ENCODE results near the gene PLEKHG3. TPM values are rescaled to one million over a fixed set of nuclear protein-coding genes. Genes with fewer than 3 reads are reported as not detected.

Gene PLEKHG3
- total RNA-seq, 2 donors from 2014 or later, result 61.4 to 65.5 TPM

DNA sequence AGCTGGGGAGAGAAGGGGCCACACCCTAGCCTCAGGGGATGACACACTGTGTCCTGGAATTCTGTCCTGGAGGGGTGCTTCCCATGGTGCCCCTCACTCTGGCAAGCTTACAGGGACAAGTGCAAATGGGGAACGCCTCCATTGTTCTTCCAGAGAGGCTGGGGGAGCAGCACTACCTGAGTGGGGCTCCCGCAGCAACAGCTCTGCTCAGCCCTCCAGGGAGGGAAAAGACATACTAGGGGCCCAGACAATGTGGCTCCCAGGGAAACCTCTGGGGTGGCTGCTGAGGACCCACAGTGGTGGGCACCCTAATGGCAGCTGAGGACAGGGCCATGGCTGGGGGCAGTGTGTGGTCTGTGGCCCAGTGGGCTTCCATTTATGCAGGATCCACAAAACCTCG, 69.4 kb downstream of the PLEKHG3 start:
- H3K9me3 ChIP-seq (ENCODE audit: control insufficient read depth, low read length, poor library complexity, severe bottlenecking), result no peaks in the 10 kb centered on the region
- Mint-ChIP-seq H3K4me1 (peaks cover 25% of the 10 kb centered on the region), H3K27me3 (peaks cover 7% of the 10 kb centered on the region), H3K36me3 (ENCODE audit: low read depth) (no peaks in the 10 kb centered on the region), H3K4me3 (no peak overlapping the region), H3K27ac (no peak overlapping the region)
- no peak for ATAC-seq
- no peak for DNase-seq

GRCh38 chr14:64774272-64774671, 70.0 kb downstream of the PLEKHG3 start:
- no peak overlapping the region for H3K27ac Mint-ChIP-seq
- H3K4me1 Mint-ChIP-seq, result peaks cover 25% of the 10 kb centered on the region
- H3K36me3 Mint-ChIP-seq (ENCODE audit: low read depth), result no peaks in the 10 kb centered on the region
- ATAC-seq (no peak), DNase-seq (no peak)
- H3K4me3 Mint-ChIP-seq, result no peak overlapping the region
- H3K9me3 ChIP-seq (ENCODE audit: control insufficient read depth, low read length, poor library complexity, severe bottlenecking), result no peaks in the 10 kb centered on the region
- H3K27me3 Mint-ChIP-seq, result peaks cover 7% of the 10 kb centered on the region

- no peaks in the 10 kb centered on the region for H3K9me3 ChIP-seq (ENCODE audit: control insufficient read depth, low read length, poor library complexity, severe bottlenecking)
- ATAC-seq, result no peak
- H3K27me3 Mint-ChIP-seq, result peaks cover 7% of the 10 kb centered on the region
- no peak for DNase-seq
- H3K4me3 Mint-ChIP-seq, result no peak overlapping the region
- H3K27ac Mint-ChIP-seq, result no peak overlapping the region
- H3K4me1 Mint-ChIP-seq, result peaks cover 20% of the 10 kb centered on the region
- H3K36me3 Mint-ChIP-seq (ENCODE audit: low read depth), result no peaks in the 10 kb centered on the region
Observed at GRCh38 chr14:64775081-64775777, 71.0 kb downstream of the PLEKHG3 start.

GRCh38 chr14:64777461-64777860, 73.2 kb downstream of the PLEKHG3 start:
- peaks cover 11% of the 10 kb centered on the region for H3K27me3 Mint-ChIP-seq
- H3K9me3 ChIP-seq (ENCODE audit: control insufficient read depth, low read length, poor library complexity, severe bottlenecking), result no peaks in the 10 kb centered on the region
- DNase-seq (no peak), ATAC-seq (no peak)
- no peaks in the 10 kb centered on the region for H3K36me3 Mint-ChIP-seq (ENCODE audit: low read depth)
- H3K4me1 Mint-ChIP-seq, result peaks cover 9% of the 10 kb centered on the region
- H3K4me3 Mint-ChIP-seq, result no peak overlapping the region
- no peak overlapping the region for H3K27ac Mint-ChIP-seq

- Mint-ChIP-seq H3K27ac (no peak overlapping the region), H3K36me3 (ENCODE audit: low read depth) (no peaks in the 10 kb centered on the region), H3K27me3 (peaks cover 13% of the 10 kb centered on the region), H3K4me3 (no peak overlapping the region), H3K4me1 (peaks cover 8% of the 10 kb centered on the region)
- no peak for DNase-seq
- no peak for ATAC-seq
- H3K9me3 ChIP-seq (ENCODE audit: control insufficient read depth, low read length, poor library complexity, severe bottlenecking), result no peaks in the 10 kb centered on the region
Observed at GRCh38 chr14:64778104-64778754, 74.0 kb downstream of the PLEKHG3 start.

DNA sequence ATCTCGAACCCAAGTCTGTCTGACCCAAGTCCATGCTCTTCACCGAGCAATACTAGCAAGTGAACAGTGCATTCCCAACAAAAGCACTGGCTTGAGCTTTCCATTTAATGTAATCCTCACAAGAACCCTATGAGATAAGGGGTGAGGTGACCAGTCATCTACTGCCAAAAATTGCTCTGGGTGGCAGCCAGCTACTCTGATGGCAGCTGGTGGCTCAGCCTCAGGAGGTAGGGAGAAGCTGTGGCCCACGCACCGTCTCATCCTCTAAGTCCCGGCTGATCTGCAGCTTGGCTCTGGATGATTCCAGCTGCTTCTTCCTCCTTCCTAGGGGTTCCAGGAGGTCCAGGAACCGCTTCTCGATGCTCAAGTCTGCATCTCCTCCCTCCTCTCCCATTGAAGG, 75.2 kb downstream of the PLEKHG3 start:
- Mint-ChIP-seq H3K4me3 (no peak overlapping the region), H3K36me3 (ENCODE audit: low read depth) (no peaks in the 10 kb centered on the region), H3K27ac (no peak overlapping the region), H3K4me1 (peaks cover 6% of the 10 kb centered on the region), H3K27me3 (peaks cover 13% of the 10 kb centered on the region)
- DNase-seq (no peak), ATAC-seq (no peak)
- no peaks in the 10 kb centered on the region for H3K9me3 ChIP-seq (ENCODE audit: control insufficient read depth, low read length, poor library complexity, severe bottlenecking)

DNA sequence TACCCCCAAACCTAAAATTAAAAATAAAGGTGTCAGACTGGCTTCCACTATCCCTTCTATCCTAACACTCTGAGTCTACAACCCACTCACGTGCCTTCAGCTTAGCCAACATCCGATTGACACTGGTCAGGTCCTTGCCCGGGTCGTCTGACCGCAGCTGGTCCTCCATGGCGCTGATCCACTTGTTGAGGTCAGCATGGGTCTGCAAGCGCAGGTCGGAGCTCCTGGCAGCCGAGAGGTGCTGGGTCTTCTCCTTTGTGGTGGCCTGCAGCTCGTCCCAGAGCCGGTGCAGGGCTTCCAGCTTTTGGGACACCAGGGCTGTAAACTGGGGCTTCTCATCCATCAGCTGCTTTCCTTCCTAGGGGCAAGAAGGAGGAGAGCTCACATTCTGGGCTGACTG, 78.0 kb downstream of the PLEKHG3 start:
- peaks cover 14% of the 10 kb centered on the region for H3K27me3 Mint-ChIP-seq
- peaks cover 2% of the 10 kb centered on the region for H3K4me1 Mint-ChIP-seq
- no peak overlapping the region for H3K27ac Mint-ChIP-seq
- no peak for DNase-seq
- H3K36me3 Mint-ChIP-seq (ENCODE audit: low read depth), result no peaks in the 10 kb centered on the region
- H3K9me3 ChIP-seq (ENCODE audit: control insufficient read depth, low read length, poor library complexity, severe bottlenecking), result no peaks in the 10 kb centered on the region
- no peak overlapping the region for H3K4me3 Mint-ChIP-seq
- ATAC-seq, result no peak

- DNase-seq, result no peak
- no peak overlapping the region for H3K4me3 Mint-ChIP-seq
- H3K27ac Mint-ChIP-seq, result no peak overlapping the region
- peaks cover 2% of the 10 kb centered on the region for H3K4me1 Mint-ChIP-seq
- peaks cover 16% of the 10 kb centered on the region for H3K27me3 Mint-ChIP-seq
- no peak for ATAC-seq
- H3K36me3 Mint-ChIP-seq (ENCODE audit: low read depth), result no peaks in the 10 kb centered on the region
- H3K9me3 ChIP-seq (ENCODE audit: control insufficient read depth, low read length, poor library complexity, severe bottlenecking), result no peaks in the 10 kb centered on the region
Observed at GRCh38 chr14:64784006-64784405, 79.8 kb downstream of the PLEKHG3 start.

GRCh38 chr14:64786296-64787149, 82.3 kb downstream of the PLEKHG3 start:
- no peaks in the 10 kb centered on the region for H3K36me3 Mint-ChIP-seq (ENCODE audit: low read depth)
- DNase-seq (no peak), ATAC-seq (no peak)
- no peak overlapping the region for H3K4me3 Mint-ChIP-seq
- H3K27ac Mint-ChIP-seq, result no peak overlapping the region
- H3K9me3 ChIP-seq (ENCODE audit: control insufficient read depth, low read length, poor library complexity, severe bottlenecking), result no peaks in the 10 kb centered on the region
- peaks cover 2% of the 10 kb centered on the region for H3K4me1 Mint-ChIP-seq
- H3K27me3 Mint-ChIP-seq, result peaks cover 16% of the 10 kb centered on the region

- no peak for ATAC-seq
- Mint-ChIP-seq H3K4me3 (no peak overlapping the region), H3K4me1 (peaks cover 2% of the 10 kb centered on the region), H3K27me3 (peaks cover 11% of the 10 kb centered on the region), H3K36me3 (ENCODE audit: low read depth) (no peaks in the 10 kb centered on the region), H3K27ac (no peak overlapping the region)
- DNase-seq, result no peak
- no peaks in the 10 kb centered on the region for H3K9me3 ChIP-seq (ENCODE audit: control insufficient read depth, low read length, poor library complexity, severe bottlenecking)
Observed at GRCh38 chr14:64787619-64788018, 83.4 kb downstream of the PLEKHG3 start.

- DNase-seq, result no peak
- ATAC-seq, result no peak
- Mint-ChIP-seq H3K27me3 (peaks cover 10% of the 10 kb centered on the region), H3K36me3 (ENCODE audit: low read depth) (no peaks in the 10 kb centered on the region), H3K4me3 (no peak overlapping the region), H3K4me1 (peaks cover 2% of the 10 kb centered on the region), H3K27ac (no peak overlapping the region)
- H3K9me3 ChIP-seq (ENCODE audit: control insufficient read depth, low read length, poor library complexity, severe bottlenecking), result no peaks in the 10 kb centered on the region
Observed at GRCh38 chr14:64788706-64789105, 84.5 kb downstream of the PLEKHG3 start.

DNA sequence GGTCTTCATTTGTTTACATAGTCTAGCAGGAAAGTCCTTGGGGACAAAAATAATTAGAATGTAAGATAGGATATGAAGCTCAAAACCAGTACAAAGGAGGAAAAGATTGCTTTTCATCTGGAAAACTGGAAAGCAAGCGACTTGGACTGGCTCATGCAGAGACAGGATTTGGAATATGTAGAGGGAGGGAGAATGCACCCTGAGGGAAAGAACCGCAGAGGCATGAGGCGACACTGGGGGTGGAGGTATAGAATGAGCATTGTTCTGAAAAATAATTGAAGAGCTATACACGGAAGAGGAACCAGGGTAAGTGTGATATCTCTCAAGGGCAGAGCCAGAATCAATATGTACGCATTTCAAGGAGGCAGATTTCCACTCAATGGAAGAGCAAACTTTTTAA, 85.5 kb downstream of the PLEKHG3 start:
- Mint-ChIP-seq H3K27me3 (peaks cover 16% of the 10 kb centered on the region), H3K27ac (peak overlapping the region; percentile 62), H3K4me3 (no peak overlapping the region), H3K36me3 (ENCODE audit: low read depth) (no peaks in the 10 kb centered on the region), H3K4me1 (peaks cover 2% of the 10 kb centered on the region)
- no peaks in the 10 kb centered on the region for H3K9me3 ChIP-seq (ENCODE audit: control insufficient read depth, low read length, poor library complexity, severe bottlenecking)
- ATAC-seq, result no peak
- DNase-seq, result no peak

GRCh38 chr14:64790478-64790877, 86.3 kb downstream of the PLEKHG3 start:
- DNase-seq (no peak), ATAC-seq (no peak)
- no peak overlapping the region for H3K4me3 Mint-ChIP-seq
- H3K36me3 Mint-ChIP-seq (ENCODE audit: low read depth), result no peaks in the 10 kb centered on the region
- peaks cover 2% of the 10 kb centered on the region for H3K4me1 Mint-ChIP-seq
- H3K27me3 Mint-ChIP-seq, result peaks cover 17% of the 10 kb centered on the region
- H3K27ac Mint-ChIP-seq, result peak overlapping the region; percentile 62
- H3K9me3 ChIP-seq (ENCODE audit: control insufficient read depth, low read length, poor library complexity, severe bottlenecking), result no peaks in the 10 kb centered on the region
